Mesendoderm (in vitro differentiated cells): ENCODE results near the gene FAHD2B. TPM values are rescaled to one million over a fixed set of nuclear protein-coding genes. Genes with fewer than 3 reads are reported as not detected.
"Not testable (repeated sequence)": the region's sequence is repeated elsewhere in the genome, so short reads cannot be mapped to it uniquely, and the experiment has no call there.

Experiments
- DNase-seq: peaks from one replicate; pipeline ENCODE4 v3.0.0; 2013
- H2AK5ac ChIP-seq: 2 replicates; pipeline ENCODE4 v1.6.1; 2013; ENCODE audit warnings: low read length, inconsistent platforms
- H2BK120ac ChIP-seq: 2 replicates; pipeline ENCODE4 v1.6.1; 2013; ENCODE audit warnings: low read depth, mild to moderate bottlenecking, low read length, moderate library complexity, mixed read lengths
- H2BK15ac ChIP-seq: replicated peaks from 2 replicates; pipeline ENCODE4 v1.6.1; 2013; ENCODE audit warnings: low read depth, mild to moderate bottlenecking, moderate library complexity
- H2BK5ac ChIP-seq: 2 replicates; pipeline ENCODE4 v1.6.1; 2013; ENCODE audit warnings: low read length, inconsistent platforms
- H3K18ac ChIP-seq: 2 replicates; pipeline ENCODE4 v1.6.1; 2013; ENCODE audit warnings: mild to moderate bottlenecking, low read length, mixed read lengths
- H3K23ac ChIP-seq: one replicate; pipeline ENCODE4 v1.6.1; 2013; ENCODE audit warnings: low read length
- H3K27ac ChIP-seq: 2 replicates; pipeline ENCODE4 v1.5.1; 2013; ENCODE audit warnings: low read depth, mild to moderate bottlenecking, inconsistent platforms, low read length, moderate library complexity
- H3K27me3 ChIP-seq: 2 replicates; pipeline ENCODE4 v1.6.1; 2013; ENCODE audit warnings: low read length, control low read depth, mild to moderate bottlenecking, inconsistent platforms; ENCODE audit not compliant: insufficient read depth, poor library complexity
- H3K36me3 ChIP-seq: 2 replicates; pipeline ENCODE4 v1.6.1; 2013; ENCODE audit warnings: low read length, inconsistent platforms; ENCODE audit not compliant: control insufficient read depth, insufficient read depth
- H3K4ac ChIP-seq: one replicate; pipeline ENCODE4 v1.6.1; 2013; ENCODE audit warnings: low read depth, mild to moderate bottlenecking, low read length, moderate library complexity
- H3K4me1 ChIP-seq: 2 replicates; pipeline ENCODE4 v1.6.1; 2013; ENCODE audit warnings: low read depth, low read length, inconsistent platforms; ENCODE audit not compliant: control insufficient read depth
- H3K4me2 ChIP-seq: 2 replicates; pipeline ENCODE4 v1.6.1; 2013; ENCODE audit warnings: low read length
- H3K4me3 ChIP-seq: 2 replicates; pipeline ENCODE4 v1.5.1; 2013; ENCODE audit warnings: mild to moderate bottlenecking, low read length
- H3K56ac ChIP-seq: one replicate; pipeline ENCODE4 v1.6.1; 2013; ENCODE audit warnings: low read length
- H3K79me1 ChIP-seq: 2 replicates; pipeline ENCODE4 v1.6.1; 2013; ENCODE audit warnings: low read length, inconsistent platforms
- H3K79me2 ChIP-seq: 2 replicates; pipeline ENCODE4 v1.6.1; 2013; ENCODE audit warnings: mild to moderate bottlenecking, low read length; ENCODE audit not compliant: control insufficient read depth, insufficient read depth
- H3K9ac ChIP-seq: 2 replicates; pipeline ENCODE4 v1.6.1; 2013; ENCODE audit warnings: low read length, inconsistent platforms
- H4K5ac ChIP-seq: one replicate; pipeline ENCODE4 v1.6.1; 2013; ENCODE audit warnings: low read length
- H4K8ac ChIP-seq: one replicate; pipeline ENCODE4 v1.6.1; 2013; ENCODE audit warnings: low read depth, mild to moderate bottlenecking, control low read depth, low read length, moderate library complexity
- WGBS: extraction: QIAGEN DNeasy Blood & Tissue Kit; methylation state at CpG from one replicate; pipeline ENCODE4 v1.1.7; 2013; ENCODE audit warnings: low lambda C conversion rate, missing lambda C conversion rate; ENCODE audit not compliant: insufficient coverage; ENCODE audit errors: extremely low coverage; 5-methylcytosine and 5-hydroxymethylcytosine counted together
- small RNA-seq: library from polyadenylated mRNA; stranded (forward); fragments of <200 nt; extraction: miRNeasy Mini kit (QIAGEN cat#:217004); gene quantifications from one replicate; pipeline ENCODE3, GENCODE V24; 2013; ENCODE audit not compliant: insufficient read depth

The FAHD2B gene

GRCh38 chr2:97046676-97047075 is 48.0 kb downstream of the FAHD2B start:
- H3K9ac ChIP-seq, H3K4ac ChIP-seq, H2AK5ac ChIP-seq, H4K8ac ChIP-seq, DNase-seq, H3K27me3 ChIP-seq, H3K4me1 ChIP-seq, H3K79me1 ChIP-seq, H2BK15ac ChIP-seq, H2BK120ac ChIP-seq, H3K56ac ChIP-seq, H4K5ac ChIP-seq, H3K27ac ChIP-seq, H3K18ac ChIP-seq, H2BK5ac ChIP-seq, H3K36me3 ChIP-seq, H3K79me2 ChIP-seq, H3K4me3 ChIP-seq, H3K23ac ChIP-seq, H3K4me2 ChIP-seq: not testable (repeated sequence)
- no CpG with 5 or more reads among the region's 3 CpGs for WGBS

GRCh38 chr2:97045895-97046499 is 48.7 kb downstream of the FAHD2B start:
- H3K4me3 ChIP-seq, H3K4me1 ChIP-seq, DNase-seq, H3K79me1 ChIP-seq, H2BK120ac ChIP-seq, H3K4me2 ChIP-seq, H3K79me2 ChIP-seq, H4K8ac ChIP-seq, H4K5ac ChIP-seq, H3K9ac ChIP-seq, H2BK15ac ChIP-seq, H3K36me3 ChIP-seq, H3K27ac ChIP-seq, H3K18ac ChIP-seq, H3K4ac ChIP-seq, H3K23ac ChIP-seq, H3K27me3 ChIP-seq, H2BK5ac ChIP-seq, H3K56ac ChIP-seq, H2AK5ac ChIP-seq: not testable (repeated sequence)
- no CpG with 5 or more reads among the region's 3 CpGs for WGBS

Small RNAs within 50 kb of the gene (small RNA-seq; reads per million reads assigned to genes)
- gene AC018892.1 (not detected), gene IGKV1OR2-3 (not detected), gene IGKV2OR2-2 (not detected), gene RN7SL313P (not detected)
